Fibroblast of pulmonary artery (primary cell): Measurements from ENCODE around the gene ZNF275.

Experiments used
- DNase-seq: peaks from one replicate; pipeline ENCODE4 v3.0.0-alpha.2; 2010; ENCODE audit warnings: low read depth
- H3K4me3 ChIP-seq: replicated peaks from 2 replicates; pipeline ENCODE4 v1.5.1; 2011; ENCODE audit warnings: low read depth, mild to moderate bottlenecking, control low read depth, low read length, moderate library complexity
- TF ChIP-seq, protein P1 (sequence below): IDR thresholded peaks from 2 replicates; pipeline ENCODE4 v1.5.1; 2011; ENCODE audit warnings: mild to moderate bottlenecking, control low read depth, low read length, inconsistent platforms; ENCODE audit errors: missing control alignments

Gene ZNF275

DNA sequence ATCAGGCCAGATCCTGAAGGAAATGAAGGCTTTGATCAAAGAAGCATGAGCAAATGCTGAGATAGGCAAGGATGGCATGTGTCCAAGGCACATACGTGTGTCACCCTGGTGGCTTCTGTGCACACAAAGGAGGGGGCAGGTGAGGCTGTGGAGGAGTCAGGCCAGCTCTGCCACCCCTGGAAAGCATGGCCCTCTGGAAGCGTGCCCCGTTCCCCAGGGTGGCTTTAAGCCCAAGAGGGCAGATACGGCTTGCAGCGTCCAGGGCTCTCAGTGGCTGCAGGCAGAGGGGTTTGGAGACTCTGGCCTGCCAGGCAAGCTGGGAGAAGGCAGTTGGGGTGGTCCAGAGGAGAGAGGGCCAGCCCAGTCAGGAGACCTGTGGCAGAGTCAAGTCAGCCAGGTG lies 41.6 kb downstream of the ZNF275 start:
- H3K4me3 ChIP-seq = no peak overlapping the region
- TF ChIP-seq, protein P1, sequence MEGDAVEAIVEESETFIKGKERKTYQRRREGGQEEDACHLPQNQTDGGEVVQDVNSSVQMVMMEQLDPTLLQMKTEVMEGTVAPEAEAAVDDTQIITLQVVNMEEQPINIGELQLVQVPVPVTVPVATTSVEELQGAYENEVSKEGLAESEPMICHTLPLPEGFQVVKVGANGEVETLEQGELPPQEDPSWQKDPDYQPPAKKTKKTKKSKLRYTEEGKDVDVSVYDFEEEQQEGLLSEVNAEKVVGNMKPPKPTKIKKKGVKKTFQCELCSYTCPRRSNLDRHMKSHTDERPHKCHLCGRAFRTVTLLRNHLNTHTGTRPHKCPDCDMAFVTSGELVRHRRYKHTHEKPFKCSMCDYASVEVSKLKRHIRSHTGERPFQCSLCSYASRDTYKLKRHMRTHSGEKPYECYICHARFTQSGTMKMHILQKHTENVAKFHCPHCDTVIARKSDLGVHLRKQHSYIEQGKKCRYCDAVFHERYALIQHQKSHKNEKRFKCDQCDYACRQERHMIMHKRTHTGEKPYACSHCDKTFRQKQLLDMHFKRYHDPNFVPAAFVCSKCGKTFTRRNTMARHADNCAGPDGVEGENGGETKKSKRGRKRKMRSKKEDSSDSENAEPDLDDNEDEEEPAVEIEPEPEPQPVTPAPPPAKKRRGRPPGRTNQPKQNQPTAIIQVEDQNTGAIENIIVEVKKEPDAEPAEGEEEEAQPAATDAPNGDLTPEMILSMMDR = no peak
- DNase-seq = no peak

DNA sequence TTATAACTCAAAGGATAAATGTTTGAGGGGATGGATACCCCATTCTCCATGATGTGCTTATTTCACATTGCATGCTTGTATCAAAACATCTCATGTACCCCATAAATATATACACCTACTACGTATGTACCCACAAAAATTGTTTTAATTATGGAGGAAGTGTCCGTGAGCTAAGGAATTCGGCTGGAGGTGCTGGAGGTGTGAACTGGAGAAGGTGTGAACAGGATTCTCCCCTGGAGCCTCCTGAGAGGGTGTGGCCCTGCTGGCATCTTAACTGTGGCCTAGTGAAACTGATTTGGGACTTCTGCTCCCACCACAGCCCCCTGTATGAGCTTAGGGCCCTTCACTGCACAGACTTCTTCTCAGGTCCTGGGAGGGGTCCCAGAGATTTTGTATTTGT lies 43.8 kb downstream of the ZNF275 start:
- DNase-seq = no peak
- H3K4me3 ChIP-seq = no peak overlapping the region
- TF ChIP-seq, protein P1 = no peak

DNA sequence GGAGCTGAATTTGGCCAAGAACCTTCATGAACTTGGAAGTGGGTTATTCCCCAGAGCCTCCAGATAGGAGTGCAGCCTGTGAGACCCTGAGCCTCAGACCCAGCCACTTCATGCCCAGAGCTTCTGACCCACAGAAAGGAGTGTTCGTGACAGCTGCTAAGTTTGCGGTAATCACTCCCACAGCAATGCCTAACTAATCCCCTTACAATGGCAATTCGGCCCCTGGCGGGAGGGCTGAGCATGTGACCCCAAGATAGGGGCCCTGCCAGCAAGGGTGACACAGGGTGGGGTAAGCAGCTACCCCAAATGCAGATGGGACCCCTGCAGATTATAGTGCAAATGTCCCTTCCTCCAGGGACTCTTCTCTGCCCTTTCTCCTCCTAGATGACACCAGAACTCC lies 44.7 kb downstream of the ZNF275 start:
- DNase-seq = no peak
- TF ChIP-seq, protein P1 = no peak
- no peak overlapping the region for H3K4me3 ChIP-seq

DNA sequence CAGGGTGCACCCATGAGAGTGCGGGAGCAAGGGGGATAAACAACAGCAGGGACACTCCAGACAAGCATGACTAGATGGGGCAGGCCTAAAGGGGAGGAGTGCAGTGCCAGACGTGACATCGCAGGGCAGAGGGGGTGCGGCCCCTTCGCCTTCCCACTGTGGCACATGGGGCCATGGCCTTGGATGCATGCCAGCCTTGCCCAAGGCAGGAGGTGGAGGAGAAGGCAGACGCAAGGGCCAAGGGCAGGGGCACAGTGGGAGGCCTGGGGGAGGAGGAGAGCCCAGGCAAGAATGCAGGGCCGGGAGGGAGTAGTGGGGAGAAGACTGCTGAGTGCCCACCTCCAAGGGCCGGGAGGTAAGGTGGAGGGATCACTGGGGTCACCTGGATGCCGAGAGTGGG lies 45.6 kb downstream of the ZNF275 start:
- TF ChIP-seq, protein P1 = no peak
- DNase-seq = no peak
- H3K4me3 ChIP-seq = no peak overlapping the region

DNA sequence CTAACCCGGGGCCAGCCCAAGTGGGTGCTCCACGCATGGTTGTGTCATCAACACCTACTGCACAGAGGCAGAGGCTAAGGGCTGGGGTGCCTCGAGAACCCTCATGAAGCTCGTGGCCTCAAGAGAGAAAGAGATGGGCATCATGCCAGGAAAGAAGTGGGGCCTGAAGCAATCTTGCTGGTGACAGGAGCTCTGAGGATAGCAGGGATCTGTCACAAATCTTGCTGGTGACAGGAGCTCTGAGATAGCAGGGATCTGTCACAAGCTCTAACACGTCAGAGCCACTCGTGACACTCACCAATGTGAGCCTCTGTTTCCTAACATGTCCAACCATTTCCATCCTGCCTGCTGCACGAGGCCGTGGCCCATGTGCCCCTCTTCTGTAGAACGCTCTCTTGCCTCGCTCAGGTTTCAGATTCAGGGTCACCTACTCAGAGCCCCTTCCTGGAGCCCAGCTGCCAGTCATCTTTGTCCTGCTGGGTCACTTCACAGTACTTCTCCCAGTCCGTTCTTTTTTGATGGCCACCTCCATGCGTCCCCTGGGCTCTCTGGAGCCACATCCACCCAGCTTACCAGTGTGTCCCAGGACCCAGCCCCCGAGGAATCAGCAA lies 46.1 kb downstream of the ZNF275 start:
- TF ChIP-seq, protein P1 = no peak
- no peak overlapping the region for H3K4me3 ChIP-seq
- DNase-seq = no peak

DNA sequence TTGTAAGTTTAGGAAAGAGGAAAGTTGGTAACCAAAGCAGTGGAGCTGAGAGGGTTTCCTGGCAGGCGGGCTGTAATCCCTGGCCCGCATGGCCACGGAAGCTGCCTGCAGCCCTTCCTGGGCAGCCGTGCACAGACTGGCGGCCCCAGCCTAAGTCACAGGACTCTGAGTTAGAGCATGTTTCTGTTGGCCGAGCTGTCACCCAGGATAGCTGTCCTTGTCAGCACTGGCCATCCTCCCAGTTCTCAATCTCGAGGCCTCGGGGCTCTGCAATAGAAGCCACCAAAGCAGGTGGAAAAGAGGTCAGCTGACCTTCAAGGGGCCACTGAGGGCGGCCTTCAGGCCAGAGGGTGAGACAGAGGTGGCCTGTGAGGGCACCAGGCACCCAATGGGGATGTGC lies 46.7 kb downstream of the ZNF275 start:
- TF ChIP-seq, protein P1 = no peak
- no peak for DNase-seq
- H3K4me3 ChIP-seq = no peak overlapping the region

DNA sequence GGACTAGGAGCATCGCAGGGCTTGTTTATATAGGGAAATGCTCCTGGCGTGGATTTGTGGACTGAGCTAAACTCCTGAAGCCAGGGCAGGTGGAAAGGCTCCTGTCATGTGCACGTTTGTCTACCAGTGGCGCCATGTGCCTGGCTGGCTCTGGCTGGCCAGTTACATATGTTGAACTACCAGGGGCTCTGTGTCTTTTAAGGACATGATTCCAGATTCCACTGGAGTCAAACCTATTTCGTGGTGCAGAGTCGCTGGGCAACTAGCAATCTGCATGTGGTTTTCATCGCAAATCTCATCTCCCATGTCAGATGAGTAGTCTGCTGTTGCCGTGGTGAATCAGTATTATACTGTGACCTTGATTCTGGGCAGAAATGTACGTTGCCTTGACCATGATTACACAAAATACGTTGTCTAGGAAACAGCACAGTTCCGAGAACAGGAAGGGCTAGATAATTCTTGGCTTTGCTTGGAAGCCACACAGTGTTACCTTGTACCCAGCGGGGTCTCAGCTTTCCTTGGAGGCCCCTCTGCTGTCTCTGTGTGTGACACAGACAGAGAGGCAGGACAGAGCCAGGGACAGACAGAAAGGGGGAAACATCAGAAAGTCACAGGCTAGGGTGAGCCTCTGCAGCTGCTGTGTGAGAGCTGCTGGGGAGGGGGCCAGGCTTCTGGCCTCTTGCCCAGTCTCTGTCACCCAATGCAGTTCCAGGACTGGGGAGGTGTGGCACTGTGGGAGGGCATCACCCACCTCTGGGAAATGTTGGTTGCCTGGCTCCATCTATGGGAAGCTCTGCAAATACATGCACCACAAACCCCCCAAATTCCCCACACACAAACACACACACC lies 48.0 kb downstream of the ZNF275 start:
- no peak overlapping the region for H3K4me3 ChIP-seq
- peak; percentile 95 for DNase-seq
- TF ChIP-seq, protein P1 = peak; percentile 29
